ENCODE data around the gene ABCF3.
A peak's percentile ranks its signal among the peaks of the same experiment; 100 is the strongest.
"Not testable (repeated sequence)": the region's sequence is repeated elsewhere in the genome, so short reads cannot be mapped to it uniquely, and the experiment has no call there.

The ABCF3 gene

GRCh38 chr3:184186184-184186901 lies at the start of gene ABCF3:
ABCF3 (plus strand) TSS chr3:184186199; CDS start chr3:184186208, 9 bp downstream.
- DNase-seq, result no peak

- no peak for DNase-seq
Observed at GRCh38 chr3:184140436-184140835, 45.6 kb upstream of the ABCF3 start.

GRCh38 chr3:184142199-184142598 lies 43.8 kb upstream of the ABCF3 start:
- DNase-seq, result no peak

- no peak for DNase-seq
Observed at GRCh38 chr3:184143327-184143726, 42.7 kb upstream of the ABCF3 start.

- no peak for DNase-seq
Observed at GRCh38 chr3:184144505-184144904, 41.5 kb upstream of the ABCF3 start.

GRCh38 chr3:184145111-184145524 lies 40.9 kb upstream of the ABCF3 start:
- peak; percentile 81 for DNase-seq

GRCh38 chr3:184145751-184146270 lies 40.2 kb upstream of the ABCF3 start:
- DNase-seq, result no peak

- no peak for DNase-seq
Observed at GRCh38 chr3:184148076-184148475, 37.9 kb upstream of the ABCF3 start.

GRCh38 chr3:184149123-184149522 lies 36.9 kb upstream of the ABCF3 start:
- no peak for DNase-seq

- DNase-seq, result not testable (repeated sequence)
Observed at GRCh38 chr3:184149770-184150169, 36.2 kb upstream of the ABCF3 start.

GRCh38 chr3:184154885-184155643 lies 30.9 kb upstream of the ABCF3 start, which contains the start of gene DVL3:
DVL3 (plus strand) TSS chr3:184155377; CDS start chr3:184155636, 259 bp downstream.
- peak; percentile 75 for DNase-seq

GRCh38 chr3:184155644-184156521 lies 30.1 kb upstream of the ABCF3 start:
- DNase-seq, result peak; percentile 57

- peak; percentile 67 for DNase-seq
Observed at GRCh38 chr3:184156522-184156955, 29.5 kb upstream of the ABCF3 start.

- no peak for DNase-seq
Observed at GRCh38 chr3:184157206-184157605, 28.8 kb upstream of the ABCF3 start.

GRCh38 chr3:184158404-184158803 lies 27.6 kb upstream of the ABCF3 start:
- no peak for DNase-seq

- no peak for DNase-seq
Observed at GRCh38 chr3:184160456-184160855, 25.5 kb upstream of the ABCF3 start.

- DNase-seq, result not testable (repeated sequence)
Observed at GRCh38 chr3:184162571-184163070, 23.4 kb upstream of the ABCF3 start.

- no peak for DNase-seq
Observed at GRCh38 chr3:184164648-184165330, 21.2 kb upstream of the ABCF3 start.

GRCh38 chr3:184165543-184165942 lies 20.5 kb upstream of the ABCF3 start:
- DNase-seq, result no peak

GRCh38 chr3:184166671-184167070 lies 19.3 kb upstream of the ABCF3 start:
- no peak for DNase-seq

GRCh38 chr3:184167786-184168185 lies 18.2 kb upstream of the ABCF3 start:
- DNase-seq, result no peak

All from NCI-H1105 treated with DMSO at 0.1 percent for 48 hours (cell line).